Heart right ventricle (tissue), 16 donors: ENCODE data around the gene DGLUCY. TPM values are rescaled to one million over a fixed set of nuclear protein-coding genes. Genes with fewer than 3 reads are reported as not detected.

ENCODE experiments used
- ATAC-seq, 8 donors: fragments of 200-7000 bp; cut with Tn5 transposase; one replicate each; pipeline ENCODE4 v1.9.1; 2020; ENCODE audit warnings: mild to moderate bottlenecking in 8 of 8, moderate library complexity in 8 of 8, moderate number of reproducible peaks in 1 of 8
- DNase-seq, 2 donors: peaks; one replicate each; pipeline ENCODE4 v3.0.0-alpha.2; 2020
- H3K27ac ChIP-seq, 10 donors: fragments of 200-600 bp; sonication (generic) in 2 of 10; one replicate each; pipeline versions ENCODE4 v1.5.0 to v1.8.0; 2020 to 2022; ENCODE audit warnings: mild to moderate bottlenecking in 3 of 10
- H3K27me3 ChIP-seq, 7 donors: fragments of 200-600 bp; one replicate each; pipeline ENCODE4 v1.8.0; 2021 to 2022; ENCODE audit warnings: mild to moderate bottlenecking in 2 of 7
- H3K36me3 ChIP-seq, 9 donors: fragments of 200-600 bp; sonication (generic) in 1 of 9; one replicate each; pipeline versions ENCODE4 v1.5.0 to v1.8.0; 2020 to 2022; ENCODE audit warnings: mild to moderate bottlenecking in 2 of 9
- H3K4me1 ChIP-seq, 9 donors: fragments of 200-600 bp; sonication (generic) in 1 of 9; one replicate each; pipeline versions ENCODE4 v1.5.0 to v1.8.0; 2020 to 2022; ENCODE audit warnings: mild to moderate bottlenecking in 4 of 9
- H3K4me3 ChIP-seq, 10 donors: fragments of 200-600 bp; sonication (generic) in 2 of 10; one replicate each; pipeline versions ENCODE4 v1.5.0 to v1.8.0; 2020 to 2022; ENCODE audit warnings: mild to moderate bottlenecking in 7 of 10, moderate library complexity in 2 of 10
- H3K9me3 ChIP-seq, 11 donors: fragments of 200-600 bp in 10 of 11; sonication (generic) in 2 of 11; one replicate each; pipeline versions ENCODE4 v1.5.0 to v1.8.0; 2013 to 2022; ENCODE audit warnings: mild to moderate bottlenecking in 2 of 11, control low read depth in 1 of 11, moderate library complexity in 1 of 11
- WGBS, 2 donors: extraction: QIAGEN DNeasy Blood & Tissue Kit; methylation state at CpG; one replicate each; pipeline ENCODE4 v1.1.7; 2013; ENCODE audit warnings: inconsistent platforms in 1 of 2; 5-methylcytosine and 5-hydroxymethylcytosine counted together
- intact Hi-C, 10 donors: fragments of 100-400 bp; cut with DNase I; formaldehyde crosslinking; loops; one replicate each; pipeline versions ENCODE4 v1.11.1 to v1.14.2; 2022
- polyA plus RNA-seq, 2 donors: library from polyadenylated mRNA; stranded (reverse); fragments of 200-250 nt; gene quantifications; one replicate each; pipeline ENCODE4 v1.2.3, GENCODE V29; 2013
- total RNA-seq, 10 donors: library from RNA; stranded (reverse); fragmentation: NEBNext Ultra II Directional in 3 of 10; extraction: Animal tissue kit (Norgen Biotek cat#: 25700) in 3 of 10; gene quantifications; one replicate each; pipeline versions ENCODE4 v1.2.1 to v1.2.4, GENCODE V29; 2021 to 2023
- TF ChIP-seq, protein P1 (sequence below), 9 donors: fragments of 200-600 bp; sonication (generic) in 2 of 9; IDR thresholded peaks; one replicate each; pipeline versions ENCODE4 v1.5.0 to v1.8.0; 2021 to 2022; ENCODE audit warnings: antibody characterized with exemption in 9 of 9, mild to moderate bottlenecking in 5 of 9, moderate library complexity in 1 of 9
- donor health status: Arrhythmogenic right ventricular cardiomyopathy.
- donor health status: ischemic (EF 13 %, LVEDD 7.1; RV severe dilation, severe dysfunction).
- donor health status: healthy with polysubstance abuse.
- donor health status: DM: no; HTN: yes; CAD: no.
- donor health status: DM: no; HTN: no; CAD: no.
- donor health status: ischemic (EF 25% LVEDD 6.9; RV normal size, moderate dysfunction).
- donor health status: ischemic (EF 25% LVEDD 5.7; RV mildly dilated, moderate dysfunction).
- donor health status: healthy.
- donor health status: DM: yes; HTN: yes; CAD: no.
- donor health status: Ischemic cardiomyopathy.
- donor health status: ischemic (EF 35%, LVEDD 5.7; RV mildly dilated, moderate dysfunction).
- donor health status: nonischemic (EF 11% LVEDD 7.7; RV severe dilation, severe dysfunction).
- donor health status: DM: yes; HTN: yes; CAD: no.
- donor health status: PGD.
- donor health status: ischemic (EF 29% LVEDD 5.4; RV normal size, mild dysfunction).
- donor health status: nonischemic (EF 23%, LVEDD 6.1; RV moderate dilation, normal function).

Gene DGLUCY
- total and polyA plus RNA-seq, 12 donors: 43.5 to 270 (median 201) TPM

- ATAC-seq: no peak
- WGBS, 2 donors: 92 to 94% methylated on average over 7 of the region's 7 CpGs
- H3K4me3 ChIP-seq: no peak overlapping the region
- no peaks in the 10 kb centered on the region for H3K9me3 ChIP-seq
- peaks cover 4 to 22% (median 12%) of the 10 kb centered on the region in 9 donors for H3K4me1 ChIP-seq
- no peak overlapping the region for H3K27ac ChIP-seq
- intact Hi-C loops: no loop called here
- DNase-seq: no peak
- peaks cover 0 to 24% (median 6%) of the 10 kb centered on the region in 7 donors for H3K27me3 ChIP-seq
- peaks cover 0 to 19% (median 0%) of the 10 kb centered on the region in 9 donors for H3K36me3 ChIP-seq
- TF ChIP-seq, protein P1, sequence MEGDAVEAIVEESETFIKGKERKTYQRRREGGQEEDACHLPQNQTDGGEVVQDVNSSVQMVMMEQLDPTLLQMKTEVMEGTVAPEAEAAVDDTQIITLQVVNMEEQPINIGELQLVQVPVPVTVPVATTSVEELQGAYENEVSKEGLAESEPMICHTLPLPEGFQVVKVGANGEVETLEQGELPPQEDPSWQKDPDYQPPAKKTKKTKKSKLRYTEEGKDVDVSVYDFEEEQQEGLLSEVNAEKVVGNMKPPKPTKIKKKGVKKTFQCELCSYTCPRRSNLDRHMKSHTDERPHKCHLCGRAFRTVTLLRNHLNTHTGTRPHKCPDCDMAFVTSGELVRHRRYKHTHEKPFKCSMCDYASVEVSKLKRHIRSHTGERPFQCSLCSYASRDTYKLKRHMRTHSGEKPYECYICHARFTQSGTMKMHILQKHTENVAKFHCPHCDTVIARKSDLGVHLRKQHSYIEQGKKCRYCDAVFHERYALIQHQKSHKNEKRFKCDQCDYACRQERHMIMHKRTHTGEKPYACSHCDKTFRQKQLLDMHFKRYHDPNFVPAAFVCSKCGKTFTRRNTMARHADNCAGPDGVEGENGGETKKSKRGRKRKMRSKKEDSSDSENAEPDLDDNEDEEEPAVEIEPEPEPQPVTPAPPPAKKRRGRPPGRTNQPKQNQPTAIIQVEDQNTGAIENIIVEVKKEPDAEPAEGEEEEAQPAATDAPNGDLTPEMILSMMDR (IDR thresholded peaks at IDR 0.05): no peak
Measured at GRCh38 chr14:91267965-91268437, 154.1 kb downstream of the DGLUCY start.

DNA sequence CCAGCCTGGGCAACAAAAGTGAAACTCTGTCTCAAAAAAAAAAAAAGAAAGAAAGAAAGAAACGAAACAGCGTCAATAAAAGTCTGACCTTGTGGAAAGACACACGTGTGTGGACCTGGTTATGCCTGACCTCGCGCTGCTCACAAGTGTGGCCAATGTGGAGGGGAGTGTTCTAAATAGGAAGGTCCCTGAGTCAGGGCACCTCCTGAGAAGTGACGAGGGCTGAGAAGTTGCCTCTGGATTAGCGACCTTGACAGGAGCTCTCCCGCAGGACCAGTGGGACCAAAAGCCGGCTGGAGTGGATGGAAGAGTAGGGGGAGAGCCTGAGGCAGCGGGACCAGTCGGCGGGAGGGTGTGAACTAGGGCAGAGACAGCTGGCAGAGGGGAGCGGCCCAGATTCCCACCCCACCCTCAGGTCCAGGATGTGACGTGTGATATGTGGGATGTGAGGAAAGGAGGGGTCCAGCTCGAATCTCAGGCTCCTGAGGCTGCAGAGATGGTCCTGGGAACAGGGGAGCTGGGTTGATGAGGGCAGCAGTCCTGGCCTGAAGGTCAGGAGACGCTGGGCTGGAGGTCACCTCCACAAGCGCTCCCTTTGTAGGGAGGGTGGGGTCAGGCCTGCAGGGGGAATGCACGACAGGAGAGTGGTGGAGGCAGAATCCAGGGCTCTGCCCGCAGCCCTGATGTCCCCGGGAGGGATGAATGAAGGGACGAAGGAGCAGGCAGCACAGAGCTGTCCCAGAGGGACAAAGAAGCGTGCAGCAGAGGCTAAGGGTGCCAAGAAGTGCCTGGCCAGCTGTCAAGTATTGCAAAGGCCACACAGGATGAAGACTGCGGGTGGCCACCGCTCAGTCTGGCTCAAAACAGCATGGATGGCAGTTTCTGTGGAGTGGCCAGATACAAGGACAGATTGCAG lies 155.5 kb downstream of the DGLUCY start:
- intact Hi-C loops: no loop called here
- 46 to 54% methylated on average over 24 of the region's 24 CpGs for WGBS, 2 donors
- peak; percentile 39 to 82 (median 62) for ATAC-seq
- DNase-seq: peak in 1 of 2 donors; percentile 35
- Histone ChIP-seq H3K4me1 (peaks cover 4 to 18% (median 12%) of the 10 kb centered on the region in 9 donors), H3K27ac (peak overlapping the region in 2 of 10 donors; percentile 15 to 36), H3K9me3 (no peaks in the 10 kb centered on the region), H3K27me3 (peaks cover 0 to 11% (median 0%) of the 10 kb centered on the region in 7 donors), H3K36me3 (peaks cover 0 to 30% (median 0%) of the 10 kb centered on the region in 9 donors), H3K4me3 (peak overlapping the region in 8 of 10 donors; percentile 7 to 47 (median 32))
- TF ChIP-seq, protein P1 (IDR thresholded peaks at IDR 0.05): no peak

DNA sequence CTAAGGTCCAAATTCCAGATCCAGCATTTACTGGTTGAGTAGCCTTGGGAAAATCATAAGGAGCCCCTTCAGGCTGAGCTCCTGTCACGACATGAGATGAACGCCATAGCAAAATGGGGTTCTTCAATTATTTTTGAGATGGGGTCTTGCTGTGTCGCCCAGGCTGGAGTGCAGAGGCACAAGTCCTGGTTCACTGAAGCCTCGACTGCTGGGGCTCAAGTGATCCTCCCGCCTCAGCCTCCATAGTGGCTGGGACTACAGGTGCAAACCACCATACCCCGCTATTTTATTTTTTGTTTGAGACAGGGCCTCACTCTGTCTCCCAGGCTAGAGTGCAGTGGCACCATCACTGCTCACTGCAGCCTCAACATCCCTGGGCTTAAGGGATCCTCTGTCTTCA lies 156.3 kb downstream of the DGLUCY start:
- Histone ChIP-seq H3K4me3 (no peak overlapping the region), H3K4me1 (peaks cover 0 to 15% (median 9%) of the 10 kb centered on the region in 9 donors), H3K27ac (no peak overlapping the region), H3K36me3 (peaks cover 0 to 39% (median 0%) of the 10 kb centered on the region in 9 donors), H3K9me3 (no peaks in the 10 kb centered on the region), H3K27me3 (peaks cover 0 to 3% (median 0%) of the 10 kb centered on the region in 7 donors)
- TF ChIP-seq, protein P1 (IDR thresholded peaks at IDR 0.05): no peak
- ATAC-seq: no peak
- whole genome bisulfite sequencing, 2 donors: 96 to 98% methylated on average over 6 of the region's 6 CpGs
- no peak for DNase-seq
- intact Hi-C loops: loop anchor here in 1 of 10 donors (10.0 kb wide), 1 partner anchor 365 kb away; no protein-coding TSS in a partner anchor

- Histone ChIP-seq H3K27ac (no peak overlapping the region), H3K4me1 (peaks cover 0 to 15% (median 9%) of the 10 kb centered on the region in 9 donors), H3K27me3 (no peaks in the 10 kb centered on the region), H3K9me3 (no peaks in the 10 kb centered on the region), H3K36me3 (peaks cover 0 to 41% (median 0%) of the 10 kb centered on the region in 9 donors), H3K4me3 (no peak overlapping the region)
- TF ChIP-seq, protein P1 (IDR thresholded peaks at IDR 0.05): no peak
- WGBS, 2 donors: 56 to 72% methylated on average over 5 to 8 of the region's 8 CpGs
- ATAC-seq: no peak
- DNase-seq: no peak
- intact Hi-C loops: loop anchor here in 1 of 10 donors (10.0 kb wide), 1 partner anchor 366 kb away; no protein-coding TSS in a partner anchor
Measured at GRCh38 chr14:91270619-91271018, 156.7 kb downstream of the DGLUCY start.
